GM18502 (cell line): ENCODE measurements around the gene LOX.

Experiments used
- ATAC-seq: cut with Tn5 transposase; IDR thresholded peaks from one replicate; pipeline ENCODE4 v1.9.1; 2021; ENCODE audit warnings: mild to moderate bottlenecking; ENCODE audit not compliant: unreplicated experiment, poor library complexity

The LOX gene, protein sequence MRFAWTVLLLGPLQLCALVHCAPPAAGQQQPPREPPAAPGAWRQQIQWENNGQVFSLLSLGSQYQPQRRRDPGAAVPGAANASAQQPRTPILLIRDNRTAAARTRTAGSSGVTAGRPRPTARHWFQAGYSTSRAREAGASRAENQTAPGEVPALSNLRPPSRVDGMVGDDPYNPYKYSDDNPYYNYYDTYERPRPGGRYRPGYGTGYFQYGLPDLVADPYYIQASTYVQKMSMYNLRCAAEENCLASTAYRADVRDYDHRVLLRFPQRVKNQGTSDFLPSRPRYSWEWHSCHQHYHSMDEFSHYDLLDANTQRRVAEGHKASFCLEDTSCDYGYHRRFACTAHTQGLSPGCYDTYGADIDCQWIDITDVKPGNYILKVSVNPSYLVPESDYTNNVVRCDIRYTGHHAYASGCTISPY

GRCh38 chr5:122078116-122079110, at the start of gene LOX:
Gene LOX (minus strand): TSS chr5:122078259. CDS start chr5:122077985, 274 bp downstream.
- ATAC-seq = no peak

- ATAC-seq = no peak
These were observed 48.8 kb upstream of the LOX start for GRCh38 chr5:122126756-122127321.

GRCh38 chr5:122126177-122126755, 48.2 kb upstream of the LOX start:
- ATAC-seq = no peak

- no peak for ATAC-seq
These were observed 46.7 kb upstream of the LOX start for GRCh38 chr5:122124766-122125165.

GRCh38 chr5:122121479-122122465, 43.7 kb upstream of the LOX start:
- ATAC-seq = no peak

DNA sequence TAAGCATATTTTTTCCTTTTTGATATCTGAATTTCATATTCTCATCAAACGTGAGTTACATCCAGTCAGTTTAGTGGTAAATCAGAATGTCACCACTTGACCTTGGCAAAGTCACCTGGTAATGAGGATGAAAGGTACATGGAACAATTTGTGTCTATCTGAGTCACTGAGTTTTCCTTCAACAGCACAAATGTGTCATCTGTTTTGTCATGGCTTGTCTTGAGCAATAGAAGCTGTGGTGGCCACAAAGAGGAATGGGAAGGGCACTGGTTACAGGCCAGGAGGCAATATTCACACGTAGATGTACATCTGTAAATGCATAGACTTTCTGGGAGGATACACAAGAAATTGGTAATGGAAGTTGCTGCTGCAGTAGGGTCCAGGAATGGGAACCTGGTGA, 42.9 kb upstream of the LOX start:
- no peak for ATAC-seq

DNA sequence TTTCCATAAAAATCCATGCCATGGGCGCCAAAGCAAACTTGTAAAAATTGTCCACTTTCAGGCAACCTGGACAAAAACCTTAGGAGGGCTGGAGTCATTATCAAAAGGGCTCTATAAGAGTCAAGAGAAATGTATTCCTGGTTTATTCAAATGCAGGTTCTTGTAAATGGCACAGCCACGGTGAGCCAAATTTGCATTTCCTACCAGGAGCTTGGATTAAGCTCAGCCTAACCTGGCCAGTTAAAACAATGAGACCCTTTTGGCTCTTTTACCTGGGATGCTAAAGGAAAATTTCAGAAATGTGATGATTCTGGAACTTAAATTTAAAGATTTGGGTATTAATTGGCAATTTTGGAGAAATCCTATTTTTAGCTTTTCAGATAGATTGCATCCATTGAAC, 42.4 kb upstream of the LOX start:
- ATAC-seq = no peak

- no peak for ATAC-seq
These were observed 41.1 kb upstream of the LOX start for GRCh38 chr5:122119205-122119604.

DNA sequence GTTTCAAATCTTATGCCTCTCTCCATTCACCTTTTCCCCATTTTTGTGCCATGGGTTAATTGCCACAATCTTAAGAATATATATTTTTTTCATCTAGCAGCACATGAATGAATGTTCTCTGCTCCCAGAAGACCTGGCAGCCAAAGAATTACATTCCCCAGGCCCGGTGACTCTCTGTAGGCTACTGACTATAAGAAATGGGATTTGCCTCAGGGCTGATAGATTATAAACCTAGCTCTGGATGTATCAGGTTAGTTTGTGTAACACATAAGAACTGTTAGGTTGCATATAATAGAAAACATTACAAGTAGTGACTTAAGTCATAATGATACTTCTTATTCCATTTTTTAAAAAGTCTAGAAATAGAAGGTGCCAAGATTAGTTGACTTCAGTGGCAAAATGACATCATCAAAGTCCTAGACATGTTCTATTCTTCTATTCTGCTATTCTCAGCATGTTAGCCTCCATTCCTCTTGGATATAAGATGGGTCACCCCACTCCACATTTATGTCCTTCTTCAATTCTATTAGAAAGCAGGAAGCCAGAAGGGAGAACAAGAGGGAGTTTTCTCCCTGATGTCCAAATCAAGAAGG, 40.4 kb upstream of the LOX start:
- ATAC-seq = no peak

- no peak for ATAC-seq
These were observed 36.4 kb upstream of the LOX start for GRCh38 chr5:122114501-122114900.

DNA sequence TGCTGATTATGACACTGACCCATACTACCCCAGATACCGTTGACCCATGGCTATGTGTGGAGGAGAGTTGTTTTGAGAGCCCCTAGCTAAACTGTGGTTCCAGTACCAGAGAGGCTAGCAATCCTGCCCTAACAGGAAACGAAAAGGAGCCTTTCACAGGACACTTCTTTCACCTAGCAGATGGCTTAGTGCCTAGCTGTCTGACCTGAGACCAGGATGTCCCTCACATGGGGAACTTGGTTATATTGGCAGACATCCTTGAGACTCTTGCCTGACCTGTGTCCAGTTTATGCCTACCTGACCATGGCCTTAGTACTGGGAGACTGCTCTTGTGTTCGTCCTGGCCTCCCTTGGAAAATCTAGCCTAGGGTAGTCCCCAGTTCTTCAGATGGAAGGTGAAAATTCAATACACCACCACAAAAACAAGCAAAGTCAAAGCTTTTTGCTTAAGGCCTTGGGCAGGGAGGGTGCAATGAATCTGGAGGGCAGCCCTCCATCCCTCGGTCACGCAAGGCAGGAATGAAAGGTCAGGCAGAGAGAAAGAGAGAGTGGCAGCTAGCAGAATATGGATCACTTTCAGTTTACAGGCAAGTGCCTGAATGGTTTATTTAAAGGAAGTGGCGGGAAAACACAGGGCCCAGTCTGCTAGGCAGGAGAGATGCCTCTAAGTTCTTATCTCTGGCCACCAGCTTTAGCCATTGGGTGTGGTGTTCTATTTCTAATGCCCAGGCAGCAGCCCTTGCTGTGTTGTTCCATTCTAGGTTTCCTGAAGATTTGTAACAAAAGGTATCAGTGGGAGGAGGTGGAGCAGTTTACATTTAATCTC, 34.9 kb upstream of the LOX start:
- ATAC-seq = no peak

DNA sequence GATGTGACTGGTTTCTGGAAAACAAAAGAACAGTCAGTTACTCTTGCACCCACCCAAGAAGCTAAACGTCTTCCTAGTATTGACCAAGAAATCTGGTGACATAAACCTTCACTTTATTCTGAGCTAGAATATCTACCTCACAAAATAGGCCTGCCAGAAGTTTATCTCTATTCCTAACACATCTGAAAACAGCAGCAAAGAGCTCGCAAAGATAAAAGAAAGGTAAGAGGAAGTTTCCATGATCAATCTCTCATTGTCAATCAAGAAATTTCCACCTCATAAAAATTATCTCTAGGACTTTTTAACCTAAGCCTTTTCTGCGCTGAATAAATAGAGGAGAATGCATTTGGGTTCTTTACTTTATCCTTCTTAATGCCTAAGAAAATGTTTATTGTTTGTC, 34.0 kb upstream of the LOX start:
- no peak for ATAC-seq

- ATAC-seq = no peak
These were observed 33.4 kb upstream of the LOX start for GRCh38 chr5:122111460-122111859.

GRCh38 chr5:122110987-122111386, 32.9 kb upstream of the LOX start:
- ATAC-seq = no peak

GRCh38 chr5:122107016-122107415, 29.0 kb upstream of the LOX start:
- no peak for ATAC-seq

DNA sequence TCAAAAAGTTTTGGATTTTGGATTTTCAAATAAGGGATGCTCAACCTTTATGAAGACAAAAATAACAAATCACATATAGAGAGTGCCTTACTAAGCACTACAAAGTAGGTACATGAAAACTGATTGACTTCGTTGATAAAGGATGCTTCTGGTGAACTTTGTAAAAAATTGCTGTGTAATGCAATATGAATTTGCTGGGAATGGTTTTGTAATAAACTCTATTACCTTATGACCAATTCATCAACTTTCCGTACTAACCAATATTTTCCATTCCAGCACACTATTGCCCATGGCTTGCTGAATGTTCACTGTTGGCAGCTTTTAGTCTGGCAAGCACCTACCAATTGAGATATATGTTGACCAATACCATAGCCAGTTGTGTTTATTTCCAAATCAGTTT, 27.9 kb upstream of the LOX start:
- ATAC-seq = no peak

- no peak for ATAC-seq
These were observed 24.8 kb upstream of the LOX start for GRCh38 chr5:122102825-122103224.

DNA sequence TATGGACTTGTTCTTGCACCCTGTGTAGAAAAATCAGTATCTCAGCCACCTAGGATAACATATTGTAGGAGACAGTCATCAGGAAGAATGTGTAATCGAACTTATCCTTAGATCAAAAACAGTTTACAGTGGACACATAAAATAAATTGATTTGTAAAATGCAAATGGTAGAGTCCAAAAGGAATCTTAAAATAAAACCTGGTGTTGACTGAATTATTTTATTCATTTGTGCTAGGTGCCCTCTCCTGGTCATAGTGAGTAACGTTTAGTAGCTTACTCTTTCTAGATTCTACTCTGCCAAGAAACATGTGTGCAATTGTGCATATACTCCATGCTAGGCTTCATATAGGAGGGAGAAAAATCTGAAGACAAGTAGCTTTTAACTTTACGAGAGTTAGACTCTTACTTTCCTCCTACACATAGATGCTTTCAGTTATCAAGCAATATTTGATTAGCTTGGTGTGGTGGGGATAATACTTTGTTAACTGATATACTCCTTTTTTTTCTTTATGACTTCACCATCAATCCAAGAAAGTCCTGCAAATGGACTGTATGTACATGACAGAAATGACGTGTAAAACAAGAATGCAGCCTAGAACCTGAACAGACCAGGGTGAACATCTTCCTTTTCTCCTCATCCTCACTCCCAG, 23.7 kb upstream of the LOX start:
- ATAC-seq = peak; percentile 75
